Activated naive CD4-positive, alpha-beta T cell treated with anti-CD3 and anti-CD28 coated beads, Interleukin-2, amount 50 U/mL, for 24 hours (primary cell): ENCODE measurements around the gene KIF5A.
"Not testable (repeated sequence)": the region's sequence is repeated elsewhere in the genome, so short reads cannot be mapped to it uniquely, and the experiment has no call there.

Source experiments
- H3K27ac Mint-ChIP-seq: one replicate; pipeline ENCODE4 v1.8.0; 2021; ENCODE audit warnings: mild to moderate bottlenecking, mixed read lengths
- H3K27me3 Mint-ChIP-seq: one replicate; pipeline ENCODE4 v1.8.0; 2021; ENCODE audit warnings: mixed read lengths
- H3K36me3 Mint-ChIP-seq: one replicate; pipeline ENCODE4 v1.8.0; 2021; ENCODE audit warnings: mixed read lengths
- H3K4me1 Mint-ChIP-seq: one replicate; pipeline ENCODE4 v1.8.0; 2021; ENCODE audit warnings: mixed read lengths
- H3K4me3 Mint-ChIP-seq: one replicate; pipeline ENCODE4 v1.8.0; 2021; ENCODE audit warnings: mild to moderate bottlenecking, mixed read lengths
- H3K9me3 Mint-ChIP-seq: one replicate; pipeline ENCODE4 v1.8.0; 2021; ENCODE audit warnings: mixed read lengths

The KIF5A gene

GRCh38 chr12:57579677-57580465, 30.0 kb downstream of the KIF5A start:
- Mint-ChIP-seq H3K36me3 (no peaks in the 10 kb centered on the region), H3K4me1 (peaks cover 5% of the 10 kb centered on the region), H3K9me3 (no peaks in the 10 kb centered on the region), H3K27ac (no peak overlapping the region), H3K27me3 (peaks cover 4% of the 10 kb centered on the region), H3K4me3 (no peak overlapping the region)

- H3K27ac Mint-ChIP-seq, result no peak overlapping the region
- H3K9me3 Mint-ChIP-seq, result no peaks in the 10 kb centered on the region
- H3K36me3 Mint-ChIP-seq, result no peaks in the 10 kb centered on the region
- H3K27me3 Mint-ChIP-seq, result peaks cover 4% of the 10 kb centered on the region
- H3K4me1 Mint-ChIP-seq, result peaks cover 5% of the 10 kb centered on the region
- H3K4me3 Mint-ChIP-seq, result no peak overlapping the region
Observed at GRCh38 chr12:57580466-57580795, 30.6 kb downstream of the KIF5A start.

- peaks cover 5% of the 10 kb centered on the region for H3K4me1 Mint-ChIP-seq
- H3K36me3 Mint-ChIP-seq, result no peaks in the 10 kb centered on the region
- H3K4me3 Mint-ChIP-seq, result no peak overlapping the region
- H3K27ac Mint-ChIP-seq, result no peak overlapping the region
- peaks cover 4% of the 10 kb centered on the region for H3K27me3 Mint-ChIP-seq
- H3K9me3 Mint-ChIP-seq, result no peaks in the 10 kb centered on the region
Observed at GRCh38 chr12:57581802-57582201, 32.0 kb downstream of the KIF5A start.

GRCh38 chr12:57582440-57582839, 32.6 kb downstream of the KIF5A start:
- no peak overlapping the region for H3K4me3 Mint-ChIP-seq
- H3K4me1 Mint-ChIP-seq, result peaks cover 5% of the 10 kb centered on the region
- H3K36me3 Mint-ChIP-seq, result no peaks in the 10 kb centered on the region
- H3K27me3 Mint-ChIP-seq, result peaks cover 4% of the 10 kb centered on the region
- H3K27ac Mint-ChIP-seq, result no peak overlapping the region
- H3K9me3 Mint-ChIP-seq, result no peaks in the 10 kb centered on the region

GRCh38 chr12:57583008-57583831, 33.4 kb downstream of the KIF5A start:
- Mint-ChIP-seq H3K27ac (peak overlapping the region; percentile 8), H3K4me3 (no peak overlapping the region), H3K36me3 (no peaks in the 10 kb centered on the region)

GRCh38 chr12:57584050-57584449, 34.2 kb downstream of the KIF5A start:
- H3K4me1 Mint-ChIP-seq, result peaks cover 5% of the 10 kb centered on the region
- H3K9me3 Mint-ChIP-seq, result no peaks in the 10 kb centered on the region
- no peaks in the 10 kb centered on the region for H3K36me3 Mint-ChIP-seq
- H3K4me3 Mint-ChIP-seq, result no peak overlapping the region
- peaks cover 4% of the 10 kb centered on the region for H3K27me3 Mint-ChIP-seq
- no peak overlapping the region for H3K27ac Mint-ChIP-seq

More at GRCh38 chr12:57583008-57583831, 33.4 kb downstream of the KIF5A start:
- Mint-ChIP-seq H3K4me1 (peaks cover 5% of the 10 kb centered on the region), H3K27me3 (peaks cover 4% of the 10 kb centered on the region), H3K9me3 (no peaks in the 10 kb centered on the region)

- Mint-ChIP-seq H3K9me3 (no peaks in the 10 kb centered on the region), H3K36me3 (no peaks in the 10 kb centered on the region), H3K4me1 (peaks cover 5% of the 10 kb centered on the region), H3K4me3 (no peak overlapping the region), H3K27me3 (peaks cover 4% of the 10 kb centered on the region), H3K27ac (no peak overlapping the region)
Observed at GRCh38 chr12:57584690-57585089, 34.8 kb downstream of the KIF5A start.

GRCh38 chr12:57585156-57585555, 35.3 kb downstream of the KIF5A start:
- H3K27ac Mint-ChIP-seq, result no peak overlapping the region
- H3K36me3 Mint-ChIP-seq, result no peaks in the 10 kb centered on the region
- no peak overlapping the region for H3K4me3 Mint-ChIP-seq
- no peaks in the 10 kb centered on the region for H3K9me3 Mint-ChIP-seq
- H3K27me3 Mint-ChIP-seq, result peaks cover 4% of the 10 kb centered on the region
- peaks cover 6% of the 10 kb centered on the region for H3K4me1 Mint-ChIP-seq

- Mint-ChIP-seq H3K36me3 (no peaks in the 10 kb centered on the region), H3K4me1 (peaks cover 13% of the 10 kb centered on the region), H3K4me3 (no peak overlapping the region), H3K27ac (no peak overlapping the region), H3K27me3 (peaks cover 4% of the 10 kb centered on the region), H3K9me3 (no peaks in the 10 kb centered on the region)
Observed at GRCh38 chr12:57586128-57586527, 36.3 kb downstream of the KIF5A start.

- no peaks in the 10 kb centered on the region for H3K36me3 Mint-ChIP-seq
- H3K4me3 Mint-ChIP-seq, result no peak overlapping the region
- H3K4me1 Mint-ChIP-seq, result peaks cover 19% of the 10 kb centered on the region
- H3K27ac Mint-ChIP-seq, result no peak overlapping the region
- H3K27me3 Mint-ChIP-seq, result peaks cover 4% of the 10 kb centered on the region
- H3K9me3 Mint-ChIP-seq, result no peaks in the 10 kb centered on the region
Observed at GRCh38 chr12:57586832-57587429, 37.1 kb downstream of the KIF5A start.

- peaks cover 25% of the 10 kb centered on the region for H3K4me1 Mint-ChIP-seq
- H3K9me3 Mint-ChIP-seq, H3K36me3 Mint-ChIP-seq, H3K27ac Mint-ChIP-seq, H3K27me3 Mint-ChIP-seq, H3K4me3 Mint-ChIP-seq: not testable (repeated sequence)
Observed at GRCh38 chr12:57588951-57589610, 39.2 kb downstream of the KIF5A start.

- Mint-ChIP-seq H3K36me3 (no peaks in the 10 kb centered on the region), H3K27me3 (no peaks in the 10 kb centered on the region), H3K9me3 (no peaks in the 10 kb centered on the region), H3K4me3 (peak overlapping the region; percentile 88), H3K27ac (peak overlapping the region; percentile 73), H3K4me1 (peaks cover 25% of the 10 kb centered on the region)
Observed at GRCh38 chr12:57590479-57590863, 40.6 kb downstream of the KIF5A start.

- Mint-ChIP-seq H3K4me3 (peak within 1 kb of the TSS; percentile 88), H3K27me3 (no peaks in the 10 kb centered on the region), H3K9me3 (no peaks in the 10 kb centered on the region), H3K4me1 (peaks cover 25% of the 10 kb centered on the region), H3K36me3 (peaks cover 2% of the 10 kb centered on the region), H3K27ac (peak within 1 kb of the TSS; percentile 93)
Observed at GRCh38 chr12:57590864-57591781, 41.3 kb downstream of the KIF5A start, which contains the start of gene PIP4K2C. Gene PIP4K2C (plus strand): TSS chr12:57591192. CDS start chr12:57591290, 98 bp downstream.

GRCh38 chr12:57591782-57592325, 42.0 kb downstream of the KIF5A start:
- peaks cover 2% of the 10 kb centered on the region for H3K36me3 Mint-ChIP-seq
- H3K27me3 Mint-ChIP-seq, result no peaks in the 10 kb centered on the region
- peak overlapping the region; percentile 88 for H3K4me3 Mint-ChIP-seq
- peak overlapping the region; percentile 93 for H3K27ac Mint-ChIP-seq
- H3K9me3 Mint-ChIP-seq, result no peaks in the 10 kb centered on the region
- H3K4me1 Mint-ChIP-seq, result peaks cover 25% of the 10 kb centered on the region
